RCC 7860 (cell line): ENCODE results near the gene NKX1-2.

Experiments
- DNase-seq: peaks from one replicate; pipeline ENCODE4 v3.0.0-alpha.2; 2015; ENCODE audit warnings: low spot score
- FAIRE-seq: peaks from 2 replicates; lab custom pipeline; 2012; peaks lifted over from hg19 to GRCh38; lab: Jason Lieb, UNC

The NKX1-2 gene

DNA sequence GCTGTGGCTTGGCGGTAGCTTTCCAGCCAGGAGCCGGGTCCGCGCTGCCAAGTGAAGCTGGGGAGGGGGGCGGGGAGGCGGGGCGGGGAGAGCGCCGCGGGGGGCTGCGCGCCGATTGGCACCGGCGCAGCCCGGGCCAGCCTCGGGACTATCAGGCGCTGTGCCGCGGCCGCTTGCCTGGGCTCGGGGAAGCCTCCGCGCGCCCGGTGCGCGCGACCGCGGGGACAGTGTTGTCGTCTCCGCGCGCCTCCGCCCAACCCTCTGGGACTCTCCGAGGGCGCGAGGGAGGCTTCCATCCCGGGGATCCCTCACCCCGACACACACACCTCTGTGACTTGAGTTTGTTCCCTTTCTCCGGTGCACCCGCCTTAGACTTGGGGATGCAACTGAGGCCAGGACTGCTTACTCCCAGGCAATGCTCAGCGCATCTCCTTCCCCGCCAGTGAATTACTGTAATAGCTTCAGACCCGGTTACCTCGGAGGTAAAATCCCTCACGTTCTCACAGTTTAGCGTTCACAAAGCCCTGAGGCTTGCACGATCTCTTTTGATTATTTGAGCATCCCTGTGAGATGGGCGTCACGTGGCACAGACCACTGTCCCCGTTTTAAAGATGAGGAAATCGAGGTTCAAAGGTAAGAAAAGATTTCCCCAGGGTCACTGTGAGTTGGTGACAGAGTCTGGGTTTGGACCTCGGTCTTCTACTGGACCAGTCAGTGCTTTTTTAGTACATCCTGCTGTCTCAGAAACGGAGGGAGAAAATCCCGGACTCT lies at the start of gene NKX1-2:
Gene NKX1-2, minus strand, starts transcription at position 24 of the 771 bp plus-strand sequence. CDS start 92 bp downstream, outside the sequence.
- DNase-seq (no peak), FAIRE-seq (no peak)

DNA sequence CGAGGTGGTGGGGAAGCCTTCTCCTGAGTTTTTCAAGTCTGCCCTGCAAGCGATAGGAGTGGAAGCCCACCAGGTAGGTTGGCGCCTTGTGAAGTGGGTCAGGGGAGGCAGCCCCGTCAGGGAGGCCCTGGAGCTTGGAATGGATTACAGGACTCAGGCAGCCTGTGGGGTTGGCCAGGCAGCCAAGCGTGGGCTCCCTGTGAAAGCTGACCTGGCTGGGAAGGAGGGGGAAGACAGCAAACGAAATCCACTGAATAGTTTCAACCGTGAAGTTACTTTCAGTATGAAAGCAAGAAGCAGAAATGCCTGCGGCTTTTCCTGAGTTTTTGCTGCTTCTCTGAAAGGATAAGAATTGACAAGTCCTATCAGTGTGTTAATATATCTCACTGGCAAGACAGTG lies 48.2 kb upstream of the NKX1-2 start:
- no peak for FAIRE-seq
- no peak for DNase-seq

- no peak for DNase-seq
- no peak for FAIRE-seq
These were observed 47.5 kb upstream of the NKX1-2 start for GRCh38 chr10:124497196-124497881.

- FAIRE-seq (no peak), DNase-seq (no peak)
These were observed 46.8 kb upstream of the NKX1-2 start for GRCh38 chr10:124496620-124497019.

DNA sequence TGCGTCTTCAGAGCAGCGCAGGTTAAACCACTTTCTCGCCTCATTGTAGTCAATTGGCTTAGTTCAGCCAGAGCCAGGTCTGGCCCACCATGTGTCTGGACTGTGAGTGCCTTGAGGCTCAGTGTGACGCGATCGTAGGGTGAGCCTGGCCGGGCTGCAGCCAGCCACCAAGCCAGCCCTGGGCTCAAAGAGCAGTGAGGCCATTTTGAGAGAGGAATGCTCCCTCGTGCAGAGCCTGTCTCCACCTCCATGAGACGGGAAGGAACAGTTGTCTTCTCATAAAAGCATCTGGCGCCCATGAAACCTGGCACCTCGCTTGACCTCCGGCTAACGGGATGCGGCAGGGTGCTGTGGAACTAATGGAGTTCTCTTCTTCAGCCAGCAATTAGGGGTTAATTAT lies 46.3 kb upstream of the NKX1-2 start:
- no peak for DNase-seq
- no peak for FAIRE-seq

- FAIRE-seq (no peak), DNase-seq (no peak)
These were observed 45.9 kb upstream of the NKX1-2 start for GRCh38 chr10:124495725-124496124.

- FAIRE-seq = no peak
- no peak for DNase-seq
These were observed 45.3 kb upstream of the NKX1-2 start for GRCh38 chr10:124495162-124495561.

DNA sequence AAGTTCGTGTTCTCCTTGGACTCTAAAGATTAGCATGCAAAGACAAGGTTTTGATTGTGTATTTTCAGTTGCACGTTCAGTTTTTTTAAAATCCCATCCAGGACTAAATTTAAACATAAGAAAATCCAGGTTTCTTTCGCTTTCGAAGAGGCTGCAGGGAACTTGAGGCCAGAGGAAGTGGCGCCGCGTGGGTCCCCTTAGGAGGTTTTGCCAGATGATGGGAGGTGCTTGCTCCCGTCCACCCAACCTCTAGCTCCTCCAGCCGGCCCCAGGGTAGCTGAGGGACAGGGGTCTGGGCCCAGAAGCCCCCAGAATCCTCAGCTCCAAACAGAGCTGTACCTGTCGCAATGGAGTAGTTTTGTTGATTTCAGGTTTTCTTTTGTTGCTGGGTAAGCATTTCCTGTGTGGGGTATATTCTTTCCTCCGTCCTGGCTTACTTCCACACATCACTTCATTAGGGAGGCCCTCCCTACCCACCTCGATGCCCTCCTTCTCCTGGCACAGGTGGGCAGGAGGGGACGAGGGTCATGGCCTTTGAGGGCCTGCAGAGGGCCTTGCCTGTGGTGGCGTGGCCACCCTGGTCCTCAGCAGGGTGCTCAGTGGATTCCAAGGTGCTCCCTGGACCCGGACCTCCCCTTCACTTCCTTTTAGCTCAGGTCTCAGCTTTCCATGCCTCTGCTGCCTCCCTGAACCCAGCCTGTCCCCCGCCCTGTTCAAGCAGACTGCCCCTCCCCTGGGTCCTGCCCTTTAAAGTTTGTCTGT lies 44.4 kb upstream of the NKX1-2 start:
- DNase-seq (no peak), FAIRE-seq (no peak)

DNA sequence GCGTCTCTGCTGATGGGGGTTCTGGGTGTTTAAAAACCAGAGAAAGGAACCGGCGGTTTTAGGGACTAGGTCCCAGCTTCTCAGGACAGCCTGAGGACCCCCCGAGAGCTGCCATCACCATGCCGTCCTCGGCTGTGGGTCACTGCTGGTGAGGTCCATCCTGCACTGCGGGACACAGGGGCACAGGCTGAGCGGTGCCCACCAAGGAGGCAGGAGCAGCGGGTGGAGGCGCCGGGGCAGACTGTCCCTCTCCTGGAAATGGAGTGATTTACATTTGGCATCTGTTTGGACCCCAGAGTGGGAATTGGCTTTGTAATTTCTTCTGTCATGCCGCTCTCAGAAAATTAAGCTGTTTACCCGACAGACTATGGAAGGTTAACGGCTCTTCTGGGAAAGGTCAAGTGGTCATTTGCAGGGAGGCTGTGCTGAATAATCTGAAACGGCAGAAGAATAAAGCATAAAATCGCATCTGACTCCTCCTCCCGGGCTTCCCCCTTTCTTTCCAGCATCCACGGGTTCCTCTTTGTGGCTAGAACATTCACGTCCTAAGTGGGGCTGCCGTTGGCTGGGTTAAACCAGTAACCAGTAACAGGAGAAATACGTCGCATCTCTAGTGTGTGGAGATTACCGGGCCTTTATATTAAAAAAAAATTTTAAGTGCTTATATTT lies 43.5 kb upstream of the NKX1-2 start:
- DNase-seq (no peak), FAIRE-seq (no peak)

DNA sequence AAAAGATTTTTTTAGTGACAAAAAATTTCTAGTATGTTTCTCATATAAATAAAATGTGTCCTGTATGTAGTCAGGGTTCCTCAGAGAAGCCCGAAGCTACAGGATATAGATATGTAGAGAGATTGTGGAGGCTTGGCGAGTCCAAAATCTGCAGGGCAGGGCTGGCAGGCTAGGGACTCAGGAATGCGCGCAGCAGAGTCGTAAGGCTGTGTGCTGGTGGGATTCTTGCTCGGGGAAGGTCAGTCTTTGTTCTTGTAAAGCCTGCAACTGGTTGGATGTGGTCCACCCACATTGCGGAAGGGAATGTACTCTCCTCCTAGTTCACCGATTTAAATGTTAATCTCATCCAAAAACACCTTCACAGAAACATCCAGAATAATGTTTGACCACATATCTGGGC lies 42.4 kb upstream of the NKX1-2 start:
- FAIRE-seq = no peak
- no peak for DNase-seq

GRCh38 chr10:124491105-124491504 lies 41.3 kb upstream of the NKX1-2 start:
- FAIRE-seq (no peak), DNase-seq (no peak)

DNA sequence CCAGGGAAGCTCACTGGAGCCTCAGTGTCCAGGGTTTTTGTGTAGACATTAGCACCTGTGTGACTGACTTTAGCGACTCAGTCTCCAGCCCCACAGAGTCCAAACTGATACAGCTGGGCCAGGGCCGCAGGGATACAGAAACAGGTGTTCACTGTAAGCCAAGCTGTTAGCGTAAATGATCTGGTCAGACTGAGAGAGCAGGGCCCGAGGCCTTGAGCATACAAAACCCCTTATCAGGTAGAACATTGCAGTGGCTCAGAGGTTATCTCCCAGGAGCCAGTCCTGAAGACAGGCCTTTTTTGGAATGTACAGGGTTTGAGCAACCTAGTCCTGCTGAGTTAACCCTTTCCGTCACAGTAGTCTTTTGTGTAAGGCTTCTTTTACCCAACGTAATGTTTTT lies 36.8 kb upstream of the NKX1-2 start:
- FAIRE-seq = no peak
- no peak for DNase-seq

- DNase-seq = no peak
- FAIRE-seq = no peak
These were observed 34.8 kb upstream of the NKX1-2 start for GRCh38 chr10:124484661-124485060.

DNA sequence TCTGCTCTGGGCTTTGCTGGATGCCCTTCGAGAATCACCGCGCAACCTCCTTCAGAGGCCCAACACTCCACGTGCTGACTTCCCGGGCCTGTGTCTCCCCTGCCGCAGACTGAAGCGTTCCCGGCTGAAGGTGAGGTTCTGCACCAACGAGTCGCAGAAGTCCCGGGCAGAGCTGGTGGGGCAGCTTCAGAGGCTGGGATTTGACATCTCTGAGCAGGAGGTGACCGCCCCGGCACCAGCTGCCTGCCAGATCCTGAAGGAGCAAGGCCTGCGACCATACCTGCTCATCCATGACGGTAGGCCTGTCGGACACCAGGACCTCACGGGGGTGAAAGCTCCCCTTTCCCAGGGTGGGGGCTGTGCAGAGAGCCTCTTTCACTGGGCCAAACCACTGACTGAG lies 34.2 kb upstream of the NKX1-2 start:
- no peak for FAIRE-seq
- DNase-seq = no peak

DNA sequence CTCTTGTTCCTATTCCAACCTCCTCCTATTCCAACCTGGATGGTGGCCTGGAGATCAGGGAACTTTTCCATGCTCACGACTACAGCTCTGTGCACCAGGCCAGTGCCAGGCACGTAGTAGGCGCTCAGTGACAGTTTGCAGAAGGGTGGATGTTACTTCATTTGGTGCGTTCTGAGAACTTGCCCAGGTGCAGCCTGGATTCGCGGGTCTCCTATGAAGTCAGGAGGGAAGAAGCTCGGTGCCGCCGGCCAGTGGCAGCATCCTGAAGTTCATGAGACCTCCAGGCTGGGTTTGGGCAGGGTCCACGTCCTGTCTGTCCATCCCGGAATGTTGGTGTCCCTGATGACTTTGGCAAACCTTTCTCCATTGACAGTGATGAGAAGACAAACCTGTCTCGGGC lies 33.0 kb upstream of the NKX1-2 start:
- no peak for FAIRE-seq
- DNase-seq = no peak

DNA sequence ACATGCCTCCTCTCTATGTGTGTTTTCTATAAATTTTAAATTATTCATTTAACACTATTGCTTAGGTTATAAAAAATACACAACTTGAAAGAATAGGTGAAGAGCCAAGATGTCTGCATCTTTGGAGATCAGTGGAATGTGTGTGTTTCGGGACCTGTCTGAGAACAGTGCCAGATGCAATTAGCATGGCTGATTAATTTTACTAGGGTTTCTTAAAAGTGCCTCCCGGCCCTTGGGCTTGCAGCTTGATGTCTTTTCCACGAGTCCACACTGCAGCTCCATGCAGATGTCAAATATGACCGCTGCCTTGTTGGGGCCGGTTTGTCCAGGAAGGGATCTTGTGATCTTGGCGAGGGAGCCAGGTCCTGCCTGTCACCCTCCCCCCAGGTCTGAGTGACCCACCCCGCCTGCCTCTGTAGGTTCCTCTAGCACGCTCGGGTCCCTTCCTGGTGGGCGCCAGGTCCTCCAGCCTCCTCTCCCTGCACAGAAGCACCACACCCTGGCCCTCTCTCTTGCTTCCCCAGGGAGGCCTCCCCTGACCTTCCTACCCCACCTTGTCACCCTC lies 32.5 kb upstream of the NKX1-2 start:
- FAIRE-seq = no peak

DNA sequence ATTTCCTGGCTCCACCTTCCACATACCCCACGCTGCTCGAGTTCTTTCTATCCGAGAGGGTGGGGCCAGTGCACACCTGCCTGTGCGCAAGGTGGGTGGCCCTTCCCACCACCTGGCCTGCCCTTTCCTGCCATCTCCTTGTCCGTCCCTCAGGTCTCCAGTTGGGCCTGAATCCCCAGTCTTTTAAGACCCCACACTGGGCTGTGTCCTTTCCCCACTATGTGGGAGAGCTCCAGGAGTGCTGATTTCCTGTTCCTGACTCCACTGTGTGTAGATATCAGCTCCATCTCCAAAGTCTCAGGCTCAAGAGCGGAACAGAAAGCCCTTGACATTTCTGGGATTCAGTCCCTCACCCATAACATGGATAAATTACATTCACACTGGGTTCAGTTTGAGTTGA lies 31.9 kb upstream of the NKX1-2 start:
- DNase-seq (no peak), FAIRE-seq (no peak)

More for the DNA sequence above, 32.5 kb upstream of the NKX1-2 start:
- DNase-seq = no peak

DNA sequence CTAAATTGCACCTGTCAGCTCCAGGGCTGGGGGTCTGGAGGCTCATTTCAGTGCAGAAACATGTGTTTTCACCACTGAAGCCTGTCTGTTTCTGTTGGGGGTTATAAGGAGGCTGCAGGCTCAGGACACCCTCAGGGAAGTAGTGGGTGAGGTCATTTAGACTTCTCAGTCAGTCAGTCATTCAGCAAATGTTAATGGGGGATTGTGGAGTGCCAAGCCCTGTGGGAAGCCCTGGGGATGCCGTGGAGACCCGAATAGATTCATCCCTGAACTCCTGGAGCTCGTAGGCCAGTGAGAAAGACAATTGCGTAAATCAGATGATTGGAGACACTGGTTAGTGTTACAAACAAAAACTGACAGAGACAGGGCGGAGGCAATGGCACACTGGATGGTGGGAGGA lies 31.0 kb upstream of the NKX1-2 start:
- FAIRE-seq (no peak), DNase-seq (no peak)

- FAIRE-seq (no peak), DNase-seq (no peak)
These were observed 28.7 kb upstream of the NKX1-2 start for GRCh38 chr10:124478515-124478914.

GRCh38 chr10:124477614-124478363 lies 28.0 kb upstream of the NKX1-2 start:
- DNase-seq (no peak), FAIRE-seq (no peak)
